ENCODE results near the gene ARRDC4.
"Not testable (repeated sequence)": the region's sequence is repeated elsewhere in the genome, so short reads cannot be mapped to it uniquely, and the experiment has no call there.

ARRDC4 gene

DNA sequence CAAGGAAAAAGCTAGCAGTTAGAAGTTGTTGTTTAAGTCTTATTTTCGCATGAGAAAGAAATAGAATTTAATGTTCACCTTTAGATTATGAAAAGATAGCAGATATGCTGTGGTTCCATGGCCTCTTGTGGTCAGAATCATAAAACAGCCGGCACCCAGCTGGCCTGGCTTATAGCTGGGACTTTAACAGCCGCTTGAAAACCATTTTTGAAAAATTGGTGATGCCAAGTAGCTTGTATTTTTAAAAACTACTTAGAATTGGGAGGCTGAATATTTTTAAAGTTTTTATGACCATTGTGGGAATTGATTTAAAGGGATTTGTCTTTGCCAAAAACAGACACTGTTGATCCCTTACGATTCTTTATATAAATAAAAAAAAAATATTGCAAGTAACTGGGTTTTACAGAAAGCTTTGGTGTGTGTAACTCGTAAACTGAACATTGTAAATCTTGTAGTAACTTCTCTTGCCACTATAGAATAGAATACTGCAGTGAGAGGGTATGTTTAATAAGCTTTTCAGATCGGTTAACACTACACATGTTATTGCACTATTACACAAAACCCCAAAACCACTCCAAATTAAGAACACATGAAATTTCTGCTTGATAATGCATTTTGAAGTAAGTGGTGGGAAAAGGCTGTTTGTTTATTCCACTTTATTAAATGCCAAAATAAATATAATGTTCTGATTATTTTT lies 6.6 kb downstream of the ARRDC4 start:
- no peak for DNase-seq (ENCODE audit: low read depth)

DNA sequence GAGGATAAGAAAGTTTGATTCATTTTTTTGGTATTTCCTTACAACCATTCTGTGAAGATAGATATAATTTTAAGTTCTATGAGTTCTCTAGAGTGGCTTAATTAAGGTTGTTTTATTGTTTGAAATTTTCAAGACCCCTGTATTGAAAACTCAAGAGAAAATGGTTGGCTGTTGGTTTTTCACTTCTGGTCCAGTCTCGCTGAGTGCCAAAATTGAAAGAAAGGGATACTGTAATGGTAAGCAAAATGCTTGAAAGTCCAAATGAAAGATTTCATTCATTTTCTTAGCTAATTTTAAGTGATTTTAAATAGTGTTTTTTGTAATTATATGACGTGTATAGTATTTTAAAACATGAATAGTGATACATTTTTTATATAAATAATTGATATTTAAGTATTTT lies 7.4 kb downstream of the ARRDC4 start:
- DNase-seq (ENCODE audit: low read depth), result no peak

DNA sequence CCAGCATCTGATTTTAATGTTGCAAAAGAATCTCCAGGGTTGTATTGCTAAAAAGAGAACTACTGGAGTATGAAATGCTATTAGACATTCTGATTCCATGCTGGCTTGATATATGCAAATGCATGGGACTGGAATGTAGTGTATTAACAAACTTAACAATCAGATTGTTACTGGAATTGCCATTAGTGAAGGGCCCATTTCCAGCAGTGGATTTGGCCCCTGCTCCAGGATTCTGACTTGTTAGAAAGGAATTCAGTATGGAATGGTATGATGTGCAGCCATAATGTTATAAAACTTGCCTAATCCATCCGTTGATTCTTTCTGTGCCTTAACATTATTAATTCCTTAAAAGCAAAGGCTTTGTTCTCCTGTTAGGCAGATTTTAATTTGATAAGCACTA lies 7.9 kb downstream of the ARRDC4 start:
- DNase-seq (ENCODE audit: low read depth), result no peak

DNA sequence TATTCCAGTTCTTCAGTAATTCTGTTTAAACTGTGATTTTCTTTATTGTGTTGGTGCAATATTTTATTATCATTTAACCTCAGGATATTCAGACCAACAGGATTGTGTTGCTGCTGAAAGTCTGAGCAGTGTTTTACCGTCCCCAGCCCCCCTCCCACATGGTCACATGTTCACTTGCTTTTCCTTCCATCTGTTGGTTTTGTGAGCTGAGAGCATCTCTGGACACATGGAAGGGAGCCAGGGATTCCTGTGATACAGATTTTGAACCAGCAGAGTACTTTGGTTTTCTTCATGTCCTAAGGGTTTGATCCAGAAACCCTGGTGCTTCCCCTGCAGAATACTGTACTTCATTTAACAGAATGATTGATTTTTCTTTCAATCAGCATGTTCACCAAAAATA lies 11.9 kb downstream of the ARRDC4 start:
- no peak for DNase-seq (ENCODE audit: low read depth)

DNA sequence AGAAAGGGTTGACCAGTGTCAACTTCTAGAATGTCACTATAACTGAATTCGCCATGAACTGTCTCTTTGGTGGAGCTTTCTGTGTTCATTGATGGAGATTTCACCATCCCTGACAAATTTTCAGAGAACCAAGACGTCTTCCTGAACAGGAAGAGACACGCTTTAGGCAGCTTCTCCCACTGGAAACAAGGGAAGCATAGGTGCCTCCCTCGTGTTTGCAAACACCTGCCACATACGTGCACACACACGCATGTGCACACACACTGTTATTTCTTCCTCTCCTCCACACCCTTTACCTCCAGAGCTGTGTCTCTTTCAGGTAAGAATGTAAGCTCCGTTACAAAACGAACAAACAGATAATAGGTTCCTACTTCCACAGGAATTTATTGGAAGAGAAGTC lies 15.6 kb downstream of the ARRDC4 start:
- DNase-seq (ENCODE audit: low read depth), result no peak

DNA sequence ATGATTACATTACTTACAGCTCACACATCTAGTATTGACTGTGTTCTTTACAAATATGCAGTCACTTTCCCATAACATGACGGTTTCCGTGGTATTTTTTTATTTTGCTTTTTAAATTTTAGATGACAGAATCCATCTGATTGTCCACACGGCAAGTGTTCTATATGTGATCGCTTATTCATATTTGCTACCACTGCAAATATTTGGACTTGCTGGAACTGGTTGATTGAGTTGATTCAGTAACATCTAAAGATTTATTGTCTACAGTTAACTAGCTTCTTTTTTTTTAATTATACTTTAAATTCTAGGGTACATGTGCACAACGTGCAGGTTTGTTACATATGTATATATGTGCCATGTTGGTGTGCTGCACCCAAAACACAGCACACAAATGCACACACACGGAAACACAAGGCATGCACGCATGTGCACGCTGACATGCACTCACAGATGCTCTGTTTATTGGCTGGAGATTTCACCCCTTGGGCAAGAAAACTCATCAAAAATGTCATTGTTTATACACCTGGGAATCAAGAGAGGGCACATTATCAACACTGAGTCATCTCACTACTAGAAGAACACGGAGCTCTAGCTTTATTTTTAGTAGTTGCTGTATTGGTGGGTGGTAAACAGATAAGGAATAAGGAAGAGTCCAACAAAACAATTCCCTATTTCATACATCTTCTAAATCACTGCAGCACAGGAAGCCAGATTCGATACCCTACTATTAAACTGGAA lies 16.4 kb downstream of the ARRDC4 start:
- no peak for DNase-seq (ENCODE audit: low read depth)

DNA sequence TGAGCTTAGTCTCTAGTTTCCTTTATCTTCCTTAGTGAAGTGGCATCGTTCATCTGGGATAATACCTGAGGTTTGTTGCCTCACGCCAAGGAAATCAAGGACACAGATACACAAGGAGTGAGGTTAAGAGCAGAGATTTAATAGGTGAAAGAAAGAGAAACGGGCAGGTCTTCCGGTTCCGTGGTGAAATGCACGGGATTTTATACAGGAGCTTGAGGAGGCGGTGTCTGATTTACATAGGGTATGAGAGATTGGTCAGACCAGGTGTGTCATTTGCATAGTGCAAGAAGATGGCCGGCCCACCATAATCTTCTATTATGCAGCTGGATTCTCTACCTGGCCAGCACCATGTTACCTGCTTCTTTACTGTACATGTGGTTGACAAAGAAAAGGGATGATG lies 17.2 kb downstream of the ARRDC4 start:
- DNase-seq (ENCODE audit: low read depth), result no peak

DNA sequence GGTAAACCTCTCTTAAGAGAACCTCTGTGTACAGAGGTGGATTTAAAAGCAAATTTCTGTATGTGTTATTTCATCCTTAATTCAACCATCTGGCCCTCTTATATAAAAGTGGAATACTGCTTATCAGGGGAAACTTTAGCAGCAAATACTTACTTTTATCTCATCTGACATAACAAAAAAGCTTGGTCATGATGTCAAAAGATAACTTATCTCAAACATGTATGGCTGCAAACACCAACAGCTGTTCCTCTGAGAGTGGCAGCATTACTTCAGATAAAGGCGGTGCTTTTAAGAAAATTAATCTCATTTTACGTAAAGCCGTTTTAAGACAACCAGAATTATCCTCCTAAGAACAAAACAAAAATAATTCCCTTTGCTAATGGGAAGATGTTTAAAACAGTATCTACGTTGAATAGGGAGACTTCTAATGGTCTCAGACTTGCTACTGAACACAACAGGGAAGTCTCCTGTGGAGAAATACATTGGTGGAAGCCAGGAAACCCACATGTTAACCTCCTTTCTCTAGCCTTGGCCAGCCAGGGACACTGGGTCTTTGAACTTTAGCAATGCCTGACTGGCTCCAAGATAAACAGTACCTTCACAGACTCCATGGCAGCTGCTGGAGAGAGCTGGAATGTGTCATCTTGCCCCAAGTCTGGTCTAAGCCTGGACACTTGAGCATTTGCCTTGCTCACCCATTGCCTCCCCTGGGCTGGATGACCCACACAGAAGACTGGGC lies 18.1 kb downstream of the ARRDC4 start:
- DNase-seq (ENCODE audit: low read depth), result no peak

DNA sequence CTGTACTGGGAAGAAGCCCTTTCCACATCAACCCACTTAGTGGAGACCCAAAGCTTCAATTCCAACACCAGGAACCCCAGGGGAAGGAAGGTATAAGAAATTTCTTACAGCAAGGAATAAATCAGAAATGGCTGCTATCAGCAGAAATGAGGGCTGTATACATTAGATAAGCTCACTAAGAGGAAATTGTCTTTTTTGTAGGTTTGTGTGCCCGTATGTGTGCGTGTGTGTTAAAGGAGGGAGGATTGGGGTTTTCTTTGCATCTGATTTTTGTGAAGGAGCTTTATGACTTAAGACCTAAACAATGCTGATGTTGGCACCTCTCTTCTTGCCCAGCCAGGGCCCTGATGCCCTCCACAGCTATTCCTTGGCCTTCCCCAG lies 18.6 kb downstream of the ARRDC4 start:
- DNase-seq (ENCODE audit: low read depth), result no peak

DNA sequence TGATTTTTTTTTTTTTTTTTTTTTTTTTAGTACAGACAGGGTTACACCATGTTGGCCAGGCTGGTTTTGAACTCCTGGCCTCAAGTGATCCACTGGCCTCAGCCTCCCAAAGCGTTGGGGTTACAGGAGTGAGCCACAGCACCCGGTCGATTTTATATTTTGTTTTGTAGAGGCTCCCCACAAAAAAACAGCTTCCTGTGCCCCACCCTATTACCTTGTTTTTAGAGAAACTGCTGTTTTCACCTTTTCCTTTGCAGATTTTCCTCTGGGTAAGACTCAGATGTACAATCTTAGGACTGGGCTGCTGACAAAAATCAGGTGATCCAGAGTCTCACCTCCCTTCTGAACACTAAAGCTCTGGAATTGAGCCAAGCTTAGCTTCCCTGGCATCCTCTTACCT lies 20.6 kb downstream of the ARRDC4 start:
- DNase-seq (ENCODE audit: low read depth), result no peak

DNA sequence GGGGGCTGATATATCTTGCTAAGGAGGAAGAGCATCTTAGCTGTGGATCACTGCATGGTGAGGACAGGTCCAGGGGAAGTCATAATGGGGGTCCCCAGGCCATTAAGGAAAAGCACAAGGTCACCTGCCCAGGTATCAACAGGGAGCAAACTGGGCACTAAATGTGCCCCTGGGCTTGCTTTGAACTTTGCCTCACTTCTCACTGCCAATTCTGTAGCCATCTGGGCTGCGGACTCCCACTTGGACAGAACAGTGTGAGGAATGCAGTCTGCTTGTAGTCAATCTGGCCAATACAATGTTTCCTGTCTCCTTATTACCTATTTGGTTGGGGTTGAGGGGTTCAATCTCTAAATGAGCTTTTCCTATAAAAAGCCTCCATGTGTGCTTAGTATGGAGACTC lies 21.3 kb downstream of the ARRDC4 start:
- DNase-seq (ENCODE audit: low read depth), result no peak

DNA sequence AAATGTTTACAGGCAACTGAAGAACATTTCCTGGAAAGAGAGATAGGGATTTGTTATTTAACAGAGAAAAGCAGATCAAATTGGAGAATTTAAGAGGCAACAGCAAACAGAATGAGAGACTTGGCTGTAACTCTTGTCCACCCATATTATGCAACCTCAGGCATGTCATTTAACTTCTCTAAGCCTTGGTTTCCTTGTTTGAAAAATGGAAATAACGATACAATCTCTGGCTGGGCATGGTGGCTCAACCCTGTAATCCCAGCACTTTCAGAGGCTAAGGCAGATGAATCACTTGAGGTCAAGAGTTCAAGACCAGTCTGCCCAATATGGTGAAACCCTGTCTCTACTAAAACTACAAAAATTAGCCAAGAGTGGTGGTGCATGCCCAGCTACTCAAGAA lies 23.7 kb downstream of the ARRDC4 start:
- DNase-seq (ENCODE audit: low read depth), result no peak

DNA sequence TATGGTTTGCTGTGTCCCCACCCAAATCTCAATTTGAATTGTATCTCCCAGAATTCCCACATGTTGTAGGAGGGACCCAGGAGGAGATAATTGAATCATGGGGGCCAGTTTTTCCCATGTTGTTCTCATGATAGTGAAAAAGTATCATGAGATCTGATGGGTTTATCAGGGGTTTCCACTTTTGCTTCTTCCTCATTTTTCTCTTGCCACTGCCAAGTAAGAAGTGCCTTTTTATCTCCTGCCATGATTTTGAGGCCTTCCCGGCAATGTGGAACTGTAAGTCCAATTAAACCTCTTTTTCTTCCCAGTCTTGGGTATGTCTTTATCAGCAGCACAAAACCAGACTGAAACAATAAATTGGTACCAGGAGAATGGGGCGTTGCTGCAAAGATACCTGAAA lies 25.5 kb downstream of the ARRDC4 start:
- DNase-seq (ENCODE audit: low read depth), result not testable (repeated sequence)

DNA sequence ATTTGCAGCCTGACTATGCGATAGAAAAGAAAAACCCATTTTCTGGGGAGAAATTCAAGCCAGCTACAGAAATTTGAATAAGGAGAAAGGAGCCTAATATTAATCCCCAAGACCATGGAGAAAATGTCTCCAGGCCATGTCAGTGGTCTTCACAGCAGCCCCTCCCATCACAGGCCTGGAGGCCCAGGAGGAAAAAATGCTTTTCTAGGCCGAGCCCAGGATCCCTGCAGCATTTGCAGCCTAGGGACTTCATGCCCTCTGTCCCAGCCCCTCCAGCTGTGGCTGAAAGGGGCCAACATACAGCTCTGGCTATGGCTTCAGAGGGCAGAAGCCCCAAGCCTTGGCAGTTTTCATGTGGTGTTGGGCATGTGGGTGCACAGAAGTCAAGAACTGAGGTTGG lies 26.3 kb downstream of the ARRDC4 start:
- DNase-seq (ENCODE audit: low read depth), result no peak

DNA sequence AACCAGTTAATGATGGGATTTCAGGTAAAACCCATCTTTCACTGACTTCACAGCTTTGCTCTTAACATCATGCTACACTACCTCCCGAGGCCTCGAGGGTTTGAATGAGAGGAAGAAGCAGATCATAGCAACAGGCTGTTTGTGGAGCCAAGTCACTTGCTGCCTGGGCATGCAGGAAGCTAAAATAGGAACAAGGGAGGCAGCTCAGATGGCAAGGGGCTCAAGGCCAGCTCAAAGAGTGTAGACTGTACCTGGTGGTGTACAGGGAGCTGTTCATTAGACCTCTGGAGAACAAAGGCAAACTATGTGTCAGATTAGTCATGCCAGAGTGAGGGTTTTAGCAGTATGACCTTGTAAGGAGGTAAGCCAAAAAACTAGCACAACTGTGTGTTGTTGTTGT lies 28.8 kb downstream of the ARRDC4 start:
- no peak for DNase-seq (ENCODE audit: low read depth)

DNA sequence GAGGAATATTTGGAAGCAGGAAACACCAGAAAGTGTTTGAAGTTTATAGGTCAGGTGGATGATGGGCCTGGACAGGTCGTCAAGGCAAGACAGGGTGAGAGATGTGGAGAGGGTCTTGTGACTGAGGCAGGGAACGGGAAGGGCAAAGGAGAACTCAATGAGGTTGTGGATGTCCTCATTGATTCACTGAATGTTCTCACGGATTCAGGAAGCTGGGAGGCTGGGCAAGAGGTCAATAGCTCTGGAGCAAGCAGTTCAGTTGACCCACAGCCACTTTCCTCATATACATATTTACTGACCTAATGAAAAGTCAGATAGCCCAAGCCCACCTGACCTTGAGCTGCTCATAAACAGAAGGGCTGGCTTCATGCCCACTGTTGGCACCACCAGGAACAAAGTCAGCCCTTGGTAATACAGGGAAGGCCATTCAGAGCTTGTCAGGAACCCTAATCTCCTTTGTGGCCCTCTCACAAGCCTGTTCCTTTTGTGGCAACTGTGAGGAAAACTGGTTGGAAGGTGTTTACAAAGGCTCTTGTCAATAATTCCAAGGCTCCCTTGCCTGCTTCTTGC lies 31.6 kb downstream of the ARRDC4 start:
- no peak for DNase-seq (ENCODE audit: low read depth)

DNA sequence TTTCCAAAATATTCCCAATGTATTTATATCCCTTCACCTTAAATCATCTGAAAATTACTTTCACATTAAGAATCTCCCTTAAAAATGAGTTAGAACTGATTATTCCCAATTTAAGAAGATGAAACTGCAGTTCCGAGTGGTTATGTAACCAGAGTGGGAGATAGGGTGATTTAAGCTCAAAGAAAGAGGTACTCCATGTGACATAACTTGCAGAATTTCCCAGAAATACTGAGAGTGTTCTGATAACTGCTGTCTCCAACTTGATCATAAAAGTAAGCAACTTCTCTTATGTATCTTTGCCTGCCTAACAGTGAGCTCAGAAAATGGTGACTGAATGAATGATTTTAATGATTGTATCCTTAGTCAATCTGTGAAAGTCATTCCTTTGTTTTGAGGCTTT lies 32.3 kb downstream of the ARRDC4 start:
- no peak for DNase-seq (ENCODE audit: low read depth)

DNA sequence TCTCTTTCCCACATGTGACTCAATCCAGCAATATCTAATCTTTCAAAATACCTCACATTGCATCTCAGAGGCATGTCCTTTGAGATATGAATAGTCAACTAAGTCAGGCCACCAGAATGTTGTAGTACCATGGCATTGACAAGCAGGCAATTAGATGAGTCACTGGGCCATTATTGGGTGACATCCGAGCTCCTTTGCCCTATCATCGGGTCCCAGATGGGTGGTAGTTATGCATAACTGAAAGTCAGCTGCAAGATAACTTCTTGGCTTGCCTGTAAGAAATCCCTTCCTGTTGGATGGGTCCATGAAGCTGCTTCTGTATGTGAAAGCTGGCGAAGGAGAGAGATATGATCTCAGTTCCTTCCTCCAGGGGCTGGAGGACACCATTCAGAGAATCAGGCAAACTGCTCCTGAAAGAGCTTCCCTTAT lies 32.8 kb downstream of the ARRDC4 start:
- no peak for DNase-seq (ENCODE audit: low read depth)

DNA sequence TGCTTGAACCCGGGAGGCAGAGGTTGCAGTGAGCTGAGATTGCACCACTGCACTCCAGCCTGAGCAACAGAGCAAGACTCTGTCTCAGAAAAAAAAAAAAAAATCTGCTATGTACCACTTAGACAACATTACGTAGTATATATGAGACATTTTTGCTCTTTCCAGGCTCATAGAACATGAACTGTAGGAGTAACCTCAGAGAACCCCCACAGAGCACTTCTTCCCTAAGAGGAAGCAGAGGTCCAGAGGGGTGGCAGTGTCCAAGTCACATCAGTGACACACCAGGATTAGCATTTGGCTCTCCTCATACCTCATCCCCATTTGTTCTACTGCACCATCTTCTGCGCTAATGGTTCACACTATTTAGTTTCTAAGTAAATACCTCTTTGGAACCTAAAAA lies 33.7 kb downstream of the ARRDC4 start:
- no peak for DNase-seq (ENCODE audit: low read depth)

DNA sequence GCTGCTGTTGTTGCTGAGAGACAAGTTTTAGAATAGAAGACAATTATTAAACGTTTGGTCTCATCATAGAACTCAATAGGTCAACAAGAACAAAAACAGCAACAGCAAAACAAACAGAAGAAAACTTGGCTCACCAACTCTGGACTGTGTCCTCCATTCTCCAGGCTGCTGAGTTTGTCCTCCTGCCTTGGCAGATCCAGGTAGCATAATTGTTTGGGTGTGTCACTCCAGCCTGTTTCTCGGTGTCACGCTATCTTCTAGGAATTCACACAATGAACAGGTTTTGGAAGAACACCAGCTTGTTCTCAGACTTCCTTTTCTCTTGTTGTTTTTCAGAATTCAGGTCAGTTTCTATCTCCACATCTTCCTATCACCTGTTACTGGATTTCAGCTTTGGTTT lies 34.7 kb downstream of the ARRDC4 start:
- DNase-seq (ENCODE audit: low read depth), result no peak

DNA sequence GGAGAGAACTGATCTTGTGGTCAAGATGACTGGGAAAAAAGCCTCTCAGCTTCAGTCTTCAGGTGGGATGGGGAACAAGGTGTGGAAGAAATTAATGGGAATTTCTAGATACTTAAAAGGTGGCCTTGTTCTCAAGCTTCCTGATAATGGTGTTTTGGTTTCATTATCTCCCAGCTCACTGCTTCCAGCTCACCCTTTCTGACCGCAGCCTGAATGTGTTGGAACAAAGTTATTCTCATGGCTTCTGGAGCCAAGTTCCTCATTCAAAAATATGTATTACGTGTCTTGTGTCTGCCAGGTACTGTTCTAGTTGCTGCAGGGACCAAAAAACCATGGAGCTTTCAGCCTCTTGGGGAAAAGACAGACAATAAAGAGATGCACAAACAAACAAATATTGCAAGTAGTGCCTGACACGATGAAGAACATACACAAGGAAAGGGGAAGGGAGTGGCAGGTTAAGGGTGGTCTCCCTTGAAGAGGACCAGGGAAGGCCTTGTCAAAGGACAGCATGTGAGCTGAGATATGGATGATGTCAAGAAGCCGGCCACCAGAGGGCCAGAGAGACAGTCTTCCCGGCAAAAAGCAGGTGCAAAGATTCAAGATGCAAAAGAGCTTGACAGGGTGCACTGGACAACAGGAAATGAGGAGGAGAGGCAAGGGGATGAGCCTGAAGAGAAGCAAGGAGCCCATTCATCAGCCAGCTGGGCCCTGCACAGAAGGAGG lies 35.5 kb downstream of the ARRDC4 start:
- DNase-seq (ENCODE audit: low read depth), result no peak

All from HS-27A (cell line).